Endothelial cell of umbilical vein (primary cell): ENCODE measurements around the gene DAZAP1. TPM values are rescaled to one million over a fixed set of nuclear protein-coding genes. Genes with fewer than 3 reads are reported as not detected.

Source experiments
- BruUV-seq: library from RNA; stranded (reverse); fragments of 400-500 nt; replicated peaks from 2 replicates; lab custom pipeline; 2021; lab: Mats Ljungman, UMichigan
- CTCF ChIA-PET: fragments of 300-600, 350-600 bp; sonication (Branson Sonifier 250); formaldehyde crosslinking; loops from one replicate; lab custom pipeline; 2021; ENCODE audit warnings: antibody characterized with exemption, inconsistent platforms; lab: Charles Lee
- POLR2A ChIA-PET: fragments of 300-600, 350-600 bp; sonication (Branson Sonifier 250); formaldehyde crosslinking; loops from one replicate; lab custom pipeline; 2021; ENCODE audit warnings: antibody characterized with exemption, inconsistent platforms; lab: Charles Lee
- DNase-seq: peaks from one replicate; pipeline ENCODE4 v3.0.0-alpha.2; 2011; ENCODE audit warnings: low read depth, low spot score
- FAIRE-seq: peaks from 2 replicates; lab custom pipeline; 2011; peaks lifted over from hg19 to GRCh38; lab: Jason Lieb, UNC
- H2AFZ ChIP-seq: 2 replicates; pipeline ENCODE4 v1.6.0; 2012; ENCODE audit warnings: low read depth, low read length, control low read depth, inconsistent platforms
- H3K27ac ChIP-seq: 2 replicates; pipeline ENCODE4 v1.5.1; 2011; ENCODE audit warnings: low read depth, mild to moderate bottlenecking, control low read depth, low read length, moderate library complexity; ENCODE audit not compliant: insufficient read depth
- H3K27me3 ChIP-seq, 2 experiments: 2 replicates each; pipeline versions ENCODE4 v1.6.0 to v1.6.1; 2011; ENCODE audit warnings: low read length in 2 of 2, mixed read lengths in 1 of 2; ENCODE audit not compliant: control insufficient read depth in 2 of 2, insufficient read depth in 2 of 2
- H3K36me3 ChIP-seq, 2 experiments: 2 replicates in 1 of 2; 3 replicates in 1 of 2; pipeline ENCODE4 v1.5.1; 2011; ENCODE audit warnings: low read length in 2 of 2, mild to moderate bottlenecking in 1 of 2, moderate library complexity in 1 of 2; ENCODE audit not compliant: control insufficient read depth in 2 of 2, insufficient read depth in 2 of 2; ENCODE audit errors: extremely low read depth in 1 of 2
- H3K4me1 ChIP-seq: 3 replicates; pipeline ENCODE4 v1.5.1; 2011; ENCODE audit warnings: mild to moderate bottlenecking, low read length; ENCODE audit not compliant: control insufficient read depth, insufficient read depth; ENCODE audit errors: extremely low read depth
- H3K4me2 ChIP-seq: 2 replicates; pipeline ENCODE4 v1.6.1; 2011; ENCODE audit warnings: low read length, control low read depth, mixed read lengths; ENCODE audit not compliant: insufficient read depth
- H3K4me3 ChIP-seq, 3 experiments: fragments of 200-600 bp in 1 of 3; sonication (generic), shearing (Covaris generic) in 1 of 3; replicated peaks in 1 of 3; 2 replicates each; pipeline ENCODE4 v1.5.1; 2011 to 2016; ENCODE audit warnings: control low read depth in 3 of 3, low read length in 3 of 3, mild to moderate bottlenecking in 2 of 3, inconsistent platforms in 1 of 3, low read depth in 1 of 3, moderate library complexity in 1 of 3; ENCODE audit not compliant: insufficient read depth in 1 of 3
- H3K79me2 ChIP-seq: 2 replicates; pipeline ENCODE4 v1.6.0; 2012; ENCODE audit warnings: low read length, inconsistent platforms; ENCODE audit not compliant: control insufficient read depth, insufficient read depth
- H3K9ac ChIP-seq: replicated peaks from 2 replicates; pipeline ENCODE3; 2011; ENCODE audit warnings: low read length, control low read depth; ENCODE audit not compliant: insufficient read depth; ENCODE audit errors: extremely low read depth
- H3K9me1 ChIP-seq: replicated peaks from 3 replicates; pipeline ENCODE4 v1.6.0; 2011; ENCODE audit warnings: mild to moderate bottlenecking, low read length; ENCODE audit not compliant: control insufficient read depth, insufficient read depth; ENCODE audit errors: extremely low read depth
- H3K9me3 ChIP-seq: replicated peaks from 2 replicates; pipeline ENCODE4 v1.5.1; 2012; ENCODE audit warnings: low read length, inconsistent platforms; ENCODE audit not compliant: control insufficient read depth, insufficient read depth
- H4K20me1 ChIP-seq: replicated peaks from 2 replicates; pipeline ENCODE3; 2011; ENCODE audit warnings: mild to moderate bottlenecking, low read length; ENCODE audit not compliant: control insufficient read depth, insufficient read depth; ENCODE audit errors: extremely low read depth
- EZH2 ChIP-seq: IDR thresholded peaks from 2 replicates; pipeline ENCODE4 v1.6.1; 2012; ENCODE audit warnings: borderline replicate concordance, low read depth, mild to moderate bottlenecking, moderate library complexity, low read length, inconsistent platforms; ENCODE audit not compliant: severe bottlenecking
- FOS ChIP-seq: IDR thresholded peaks from 2 replicates; pipeline ENCODE4 v1.6.1; 2011; ENCODE audit warnings: mild to moderate bottlenecking, low read length, moderate library complexity, borderline replicate concordance; ENCODE audit not compliant: insufficient read depth
- GATA2 ChIP-seq: IDR thresholded peaks from 2 replicates; pipeline ENCODE4 v1.7.0; 2011; ENCODE audit warnings: low read depth, mild to moderate bottlenecking, moderate library complexity, mixed read lengths, low read length; ENCODE audit not compliant: insufficient read length, insufficient read depth
- JUN ChIP-seq: IDR thresholded peaks from 2 replicates; pipeline ENCODE4 v1.6.1; 2011; ENCODE audit warnings: borderline replicate concordance, low read depth; ENCODE audit not compliant: insufficient read length, insufficient read depth
- MYC ChIP-seq: IDR thresholded peaks from one replicate; pipeline ENCODE4 v1.6.1; 2011; ENCODE audit warnings: mild to moderate bottlenecking, low read depth, low read length
- POLR2A ChIP-seq: IDR thresholded peaks from 2 replicates; pipeline ENCODE4 v1.6.1; 2012; ENCODE audit warnings: low read depth, mild to moderate bottlenecking, control low read depth, low read length
- POLR2AphosphoS5 ChIP-seq: IDR thresholded peaks from 2 replicates; pipeline ENCODE4 v1.6.1; 2012; ENCODE audit warnings: low read depth, mild to moderate bottlenecking, control low read depth, low read length, moderate library complexity; ENCODE audit not compliant: insufficient read depth
- dilution Hi-C: fragments of 300-500 bp; cut with MboI; formaldehyde crosslinking; loops from one replicate; pipeline ENCODE4 v1.15.0; 2019; ENCODE audit warnings: low sequenced_read_pairs; ENCODE audit not compliant: extremely low pct_ligation_motif_present
- intact Hi-C: fragments of 100-400 bp; cut with micrococcal nuclease; formaldehyde crosslinking; loops from one replicate; pipeline ENCODE4 v1.10.0; 2022
- polyA plus RNA-seq, 4 experiments: library from polyadenylated mRNA; depleted of rRNA in 3 of 4; stranded (reverse) in 3 of 4; unstranded in 1 of 4; fragments of >200 nt; gene quantifications; 2 replicates each; pipeline versions ENCODE4 v1.2.1 to v1.2.3, GENCODE V29; 2011 to 2012; ENCODE audit warnings: missing spikeins in 1 of 4
- total RNA-seq: library from RNA; stranded (reverse); gene quantifications from 2 replicates; pipeline ENCODE4 v1.2.3, GENCODE V29; 2021
- TF ChIP-seq, protein P1 (sequence below): IDR thresholded peaks from 2 replicates; pipeline ENCODE4 v1.6.1; 2011; ENCODE audit not compliant: insufficient read depth, insufficient read length
- TF ChIP-seq, protein P2 (sequence below), 2 donors: IDR thresholded peaks; 1 replicate in 1 of 2; 2 replicates in 1 of 2; pipeline ENCODE4 v1.5.1; 2011; ENCODE audit warnings: low read length in 2 of 2, mild to moderate bottlenecking in 2 of 2, moderate library complexity in 2 of 2, control low read depth in 1 of 2, inconsistent platforms in 1 of 2, low read depth in 1 of 2; ENCODE audit not compliant: insufficient read depth in 1 of 2; ENCODE audit errors: extremely low read depth in 1 of 2

DAZAP1 gene
- total and polyA plus RNA-seq, 2 donors (not counting 3 experiments of a cell fraction or from before 2014, with no cell fraction given): 50.1 to 187 TPM

DNA sequence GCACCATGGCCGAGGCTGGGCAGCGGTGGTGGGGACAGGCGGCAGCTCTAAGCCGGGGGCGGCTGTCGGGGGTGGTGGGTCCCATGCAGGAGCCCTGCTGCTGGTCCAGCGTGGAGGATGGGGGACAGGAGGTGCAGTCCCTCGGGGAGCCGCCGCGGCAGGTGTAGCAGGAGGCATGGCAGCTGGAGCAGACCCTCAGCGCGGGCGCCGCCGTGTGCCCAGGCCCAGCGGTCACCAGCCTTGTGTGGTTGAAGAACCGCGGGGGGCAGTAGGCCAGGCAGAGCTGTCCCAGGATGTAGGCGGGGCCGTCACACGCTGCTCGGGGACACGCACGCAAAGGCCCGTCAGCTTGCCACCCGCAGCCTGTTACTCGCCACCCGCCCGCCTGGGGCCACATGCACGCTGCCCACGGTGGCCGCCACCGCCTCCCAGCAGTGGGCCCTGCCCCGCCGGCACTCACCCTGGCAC lies 74.5 kb downstream of the DAZAP1 start:
- Histone ChIP-seq H4K20me1 (no peaks in the 10 kb centered on the region), H3K79me2 (peaks cover 5% of the 10 kb centered on the region), H3K9me1 (no peaks in the 10 kb centered on the region), H2AFZ (no peak overlapping the region), H3K27me3 (no peaks in the 10 kb centered on the region), H3K36me3 (no peaks in the 10 kb centered on the region), H3K9ac (no peak overlapping the region), H3K27ac (no peak overlapping the region), H3K4me1 (peaks cover 3% of the 10 kb centered on the region), H3K4me3 (no peak overlapping the region), H3K9me3 (no peaks in the 10 kb centered on the region), H3K4me2 (no peak overlapping the region)
- no peak for FAIRE-seq
- ChIA-PET POLR2A (no interaction called here), CTCF (no interaction called here)
- intact Hi-C loops: no loop called here
- TF ChIP-seq, protein P1, sequence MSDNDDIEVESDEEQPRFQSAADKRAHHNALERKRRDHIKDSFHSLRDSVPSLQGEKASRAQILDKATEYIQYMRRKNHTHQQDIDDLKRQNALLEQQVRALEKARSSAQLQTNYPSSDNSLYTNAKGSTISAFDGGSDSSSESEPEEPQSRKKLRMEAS: no peak
- TF ChIP-seq POLR2AphosphoS5: no peak
- no peak for TF ChIP-seq POLR2A
- no peak for TF ChIP-seq JUN
- no peak for TF ChIP-seq MYC
- no peak for DNase-seq
- BruUV-seq: no TSS peak
- dilution Hi-C loops: no loop called here

DNA sequence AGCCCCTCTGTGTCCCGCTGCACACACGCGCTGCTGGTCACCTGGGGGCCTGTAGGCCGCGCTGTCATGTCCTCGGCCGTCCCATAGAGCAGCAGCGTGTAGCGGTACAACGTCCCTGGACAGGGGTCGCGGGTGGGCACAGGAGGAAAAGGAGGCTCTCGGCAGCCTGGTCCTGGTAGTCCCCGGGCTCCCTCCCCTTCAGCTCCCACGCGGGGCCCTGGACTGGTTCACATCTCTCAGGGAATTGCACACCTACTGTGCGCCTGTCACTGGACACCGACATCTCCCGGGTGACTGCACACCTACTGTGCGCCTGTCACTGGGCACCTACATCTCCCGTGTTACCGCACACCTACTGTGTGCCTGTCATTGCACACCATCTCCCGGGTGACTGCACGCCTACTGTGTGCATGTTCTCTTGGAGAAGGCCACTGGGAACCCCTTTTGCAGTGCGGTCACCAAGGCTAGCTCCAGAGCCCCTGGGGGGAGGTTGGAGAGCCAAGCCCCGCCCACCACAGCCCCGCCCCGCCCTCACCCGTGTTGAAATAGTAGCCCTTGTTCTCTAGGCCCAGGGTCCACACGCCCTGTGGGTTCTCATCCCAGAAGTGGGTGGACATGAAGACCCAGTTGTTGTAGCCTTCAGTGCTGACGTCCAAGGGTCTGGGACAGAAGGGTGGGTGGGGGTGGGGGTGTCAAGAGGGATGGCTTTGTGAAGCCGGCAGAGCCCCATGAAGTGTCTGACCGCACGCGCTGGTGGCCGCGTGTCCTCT lies 75.2 kb downstream of the DAZAP1 start:
- POLR2A ChIA-PET: no interaction called here
- BruUV-seq: no TSS peak
- Histone ChIP-seq H3K9me3 (no peaks in the 10 kb centered on the region), H3K27me3 (no peaks in the 10 kb centered on the region), H3K9ac (no peak overlapping the region), H3K79me2 (peaks cover 5% of the 10 kb centered on the region), H3K27ac (no peak overlapping the region), H3K36me3 (no peaks in the 10 kb centered on the region), H3K4me2 (no peak overlapping the region), H4K20me1 (no peaks in the 10 kb centered on the region), H3K4me3 (no peak overlapping the region), H2AFZ (no peak overlapping the region), H3K4me1 (peaks cover 3% of the 10 kb centered on the region), H3K9me1 (no peaks in the 10 kb centered on the region)
- no peak for TF ChIP-seq POLR2AphosphoS5
- TF ChIP-seq, protein P2, sequence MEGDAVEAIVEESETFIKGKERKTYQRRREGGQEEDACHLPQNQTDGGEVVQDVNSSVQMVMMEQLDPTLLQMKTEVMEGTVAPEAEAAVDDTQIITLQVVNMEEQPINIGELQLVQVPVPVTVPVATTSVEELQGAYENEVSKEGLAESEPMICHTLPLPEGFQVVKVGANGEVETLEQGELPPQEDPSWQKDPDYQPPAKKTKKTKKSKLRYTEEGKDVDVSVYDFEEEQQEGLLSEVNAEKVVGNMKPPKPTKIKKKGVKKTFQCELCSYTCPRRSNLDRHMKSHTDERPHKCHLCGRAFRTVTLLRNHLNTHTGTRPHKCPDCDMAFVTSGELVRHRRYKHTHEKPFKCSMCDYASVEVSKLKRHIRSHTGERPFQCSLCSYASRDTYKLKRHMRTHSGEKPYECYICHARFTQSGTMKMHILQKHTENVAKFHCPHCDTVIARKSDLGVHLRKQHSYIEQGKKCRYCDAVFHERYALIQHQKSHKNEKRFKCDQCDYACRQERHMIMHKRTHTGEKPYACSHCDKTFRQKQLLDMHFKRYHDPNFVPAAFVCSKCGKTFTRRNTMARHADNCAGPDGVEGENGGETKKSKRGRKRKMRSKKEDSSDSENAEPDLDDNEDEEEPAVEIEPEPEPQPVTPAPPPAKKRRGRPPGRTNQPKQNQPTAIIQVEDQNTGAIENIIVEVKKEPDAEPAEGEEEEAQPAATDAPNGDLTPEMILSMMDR (IDR thresholded peaks at IDR 0.05; ENCODE audit: extremely low read depth in 1 of 2, insufficient read depth in 1 of 2, low read depth in 1 of 2, low read length in 2 of 2): no peak
- TF ChIP-seq, protein P1: no peak
- no peak for TF ChIP-seq JUN
- no peak for TF ChIP-seq EZH2
- no peak for TF ChIP-seq FOS
- no peak for TF ChIP-seq MYC
- no peak for TF ChIP-seq POLR2A
- no peak for TF ChIP-seq GATA2
- dilution Hi-C loops: no loop called here
- DNase-seq: no peak
- CTCF ChIA-PET: no interaction called here
- intact Hi-C loops: no loop called here
- no peak for FAIRE-seq
